Stromal cell of bone marrow (primary cell): ENCODE measurements around the gene ARHGAP28.
A peak's percentile ranks its signal among the peaks of the same experiment; 100 is the strongest.

Experiments
- DNase-seq: peaks from one replicate; pipeline ENCODE4 v3.0.0-alpha.2; 2012; ENCODE audit warnings: low read depth

ARHGAP28 gene

GRCh38 chr18:6733758-6734157 lies 4.2 kb downstream of the ARHGAP28 start:
- no peak for DNase-seq

GRCh38 chr18:6734726-6735430 lies 5.4 kb downstream of the ARHGAP28 start:
- DNase-seq = no peak

- no peak for DNase-seq
Observed at GRCh38 chr18:6737833-6738232, 8.3 kb downstream of the ARHGAP28 start.

- no peak for DNase-seq
Observed at GRCh38 chr18:6738622-6739021, 9.1 kb downstream of the ARHGAP28 start.

GRCh38 chr18:6741232-6741663 lies 11.7 kb downstream of the ARHGAP28 start:
- DNase-seq = peak; percentile 99

GRCh38 chr18:6741786-6742185 lies 12.3 kb downstream of the ARHGAP28 start:
- DNase-seq = no peak

- DNase-seq = no peak
Observed at GRCh38 chr18:6743999-6744398, 14.5 kb downstream of the ARHGAP28 start.

GRCh38 chr18:6744816-6745455 lies 15.4 kb downstream of the ARHGAP28 start:
- no peak for DNase-seq

- DNase-seq = no peak
Observed at GRCh38 chr18:6745504-6746031, 16.1 kb downstream of the ARHGAP28 start.

- no peak for DNase-seq
Observed at GRCh38 chr18:6746386-6746960, 17.0 kb downstream of the ARHGAP28 start.

- peak; percentile 96 for DNase-seq
Observed at GRCh38 chr18:6747646-6748045, 18.1 kb downstream of the ARHGAP28 start.

- DNase-seq = no peak
Observed at GRCh38 chr18:6748241-6748640, 18.7 kb downstream of the ARHGAP28 start.

- no peak for DNase-seq
Observed at GRCh38 chr18:6750411-6750810, 20.9 kb downstream of the ARHGAP28 start.

- no peak for DNase-seq
Observed at GRCh38 chr18:6751222-6751621, 21.7 kb downstream of the ARHGAP28 start.

- DNase-seq = peak; percentile 40
Observed at GRCh38 chr18:6752202-6752860, 22.8 kb downstream of the ARHGAP28 start.

GRCh38 chr18:6755107-6755506 lies 25.6 kb downstream of the ARHGAP28 start:
- no peak for DNase-seq

- no peak for DNase-seq
Observed at GRCh38 chr18:6757931-6758330, 28.4 kb downstream of the ARHGAP28 start.

GRCh38 chr18:6759579-6759978 lies 30.1 kb downstream of the ARHGAP28 start:
- DNase-seq = no peak

- DNase-seq = no peak
Observed at GRCh38 chr18:6763524-6763923, 34.0 kb downstream of the ARHGAP28 start.

- no peak for DNase-seq
Observed at GRCh38 chr18:6764382-6764781, 34.9 kb downstream of the ARHGAP28 start.

- DNase-seq = no peak
Observed at GRCh38 chr18:6773777-6774176, 44.3 kb downstream of the ARHGAP28 start.

- no peak for DNase-seq
Observed at GRCh38 chr18:6775237-6775636, 45.7 kb downstream of the ARHGAP28 start.

GRCh38 chr18:6775702-6776101 lies 46.2 kb downstream of the ARHGAP28 start:
- DNase-seq = no peak
